Gastrocnemius medialis (tissue), 4 donors: ENCODE results near the gene ZBTB34. TPM values are rescaled to one million over a fixed set of nuclear protein-coding genes. Genes with fewer than 3 reads are reported as not detected.

ENCODE experiments used
- ATAC-seq, 2 donors: fragments of 150-250 bp; one replicate each; pipeline ENCODE4 v1.9.1; 2016
- DNase-seq, 2 donors: peaks; one replicate each; pipeline ENCODE4 v3.0.0-alpha.2; 2019
- H3K27ac ChIP-seq, 4 donors: fragments of 200-600 bp; sonication (generic); 1 replicate in 1 of 4; 2 replicates in 3 of 4; pipeline ENCODE4 v1.5.1; 2016 to 2018; ENCODE audit warnings: mild to moderate bottlenecking in 2 of 4, moderate library complexity in 1 of 4
- H3K27me3 ChIP-seq, 3 donors: fragments of 200-600 bp; sonication (generic) in 2 of 3; 1 replicate in 1 of 3; 2 replicates in 2 of 3; pipeline versions ENCODE4 v1.5.1 to v1.6.0; 2016 to 2019; ENCODE audit warnings: mild to moderate bottlenecking in 1 of 3, moderate library complexity in 1 of 3
- H3K36me3 ChIP-seq, 2 donors: fragments of 200-600 bp; sonication (generic) in 1 of 2; one replicate each; pipeline ENCODE4 v1.5.1; 2017 to 2018
- H3K4me1 ChIP-seq, 2 donors: fragments of 200-600 bp; sonication (generic) in 1 of 2; one replicate each; pipeline ENCODE4 v1.5.1; 2016 to 2017; ENCODE audit warnings: mild to moderate bottlenecking in 2 of 2
- H3K4me3 ChIP-seq, 4 donors: fragments of 200-600 bp; sonication (generic) in 3 of 4; 1 replicate in 1 of 4; 2 replicates in 3 of 4; pipeline ENCODE4 v1.5.1; 2016 to 2019; ENCODE audit warnings: mild to moderate bottlenecking in 2 of 4
- H3K9me3 ChIP-seq, 3 donors: fragments of 200-600 bp; sonication (generic) in 2 of 3; 1 replicate in 1 of 3; 2 replicates in 2 of 3; pipeline ENCODE4 v1.5.1; 2016 to 2019
- POLR2A ChIP-seq, 2 donors: fragments of 450-650 bp; IDR thresholded peaks; one replicate each; pipeline ENCODE4 v1.6.1; 2017; ENCODE audit warnings: antibody characterized with exemption in 2 of 2, mild to moderate bottlenecking in 2 of 2, moderate library complexity in 2 of 2
- in situ Hi-C, 4 donors: fragments of 200-750 bp; cut with MboI; loops; one replicate each; pipeline versions ENCODE4 v1.15.0 to v1.8.0; 2017; ENCODE audit warnings: low sequenced_read_pairs in 4 of 4
- intact Hi-C: fragments of 100-400 bp; cut with DNase I; formaldehyde crosslinking; loops from one replicate; pipeline ENCODE4 v1.15.1; 2023; ENCODE audit warnings: low total_unique reads
- total RNA-seq, 4 donors: library from RNA; depleted of rRNA; stranded (reverse); fragments of >200 nt; gene quantifications; one replicate each; pipeline versions ENCODE4 v1.1.0 to v1.2.3, GENCODE V29; 2016
- TF ChIP-seq, protein P1 (sequence below), 5 experiments: fragments of 450-650 bp in 3 of 5; fragments of 200-600 bp in 2 of 5; sonication (generic) in 2 of 5; IDR thresholded peaks in 4 of 5; conservative IDR thresholded peaks in 1 of 5; 1 replicate in 4 of 5; 2 replicates in 1 of 5; pipeline ENCODE4 v1.5.1; 2016 to 2019; ENCODE audit warnings: antibody characterized with exemption in 5 of 5, mild to moderate bottlenecking in 3 of 5, moderate library complexity in 3 of 5

Gene ZBTB34
- total RNA-seq, 4 donors from 2014 or later, result 6.2 to 8.7 (median 6.9) TPM

DNA sequence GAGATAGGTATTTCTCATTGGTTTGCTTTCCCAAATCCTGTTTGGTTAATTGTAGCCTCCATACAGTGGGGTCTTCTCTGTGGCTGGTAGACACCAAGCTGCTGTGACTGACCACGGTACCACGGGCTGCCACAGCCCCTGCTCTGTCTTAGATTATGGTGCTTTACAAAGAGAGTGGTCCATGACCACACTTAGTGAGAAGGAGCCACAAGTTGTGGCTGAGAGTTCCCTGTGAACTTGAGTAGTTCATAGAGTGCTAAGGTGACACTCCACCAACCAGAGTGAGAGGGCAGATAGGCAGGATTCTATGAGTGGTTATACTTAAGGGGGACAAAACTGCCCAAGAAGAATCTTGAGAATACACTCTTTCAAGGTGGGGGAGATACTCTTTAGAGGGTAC is 25.8 kb upstream of the ZBTB34 start:
- H3K27ac ChIP-seq, result peak overlapping the region; percentile 51 to 70 (median 59)
- H3K4me1 ChIP-seq, result peaks cover 61 to 88% of the 10 kb centered on the region in 2 donors

DNA sequence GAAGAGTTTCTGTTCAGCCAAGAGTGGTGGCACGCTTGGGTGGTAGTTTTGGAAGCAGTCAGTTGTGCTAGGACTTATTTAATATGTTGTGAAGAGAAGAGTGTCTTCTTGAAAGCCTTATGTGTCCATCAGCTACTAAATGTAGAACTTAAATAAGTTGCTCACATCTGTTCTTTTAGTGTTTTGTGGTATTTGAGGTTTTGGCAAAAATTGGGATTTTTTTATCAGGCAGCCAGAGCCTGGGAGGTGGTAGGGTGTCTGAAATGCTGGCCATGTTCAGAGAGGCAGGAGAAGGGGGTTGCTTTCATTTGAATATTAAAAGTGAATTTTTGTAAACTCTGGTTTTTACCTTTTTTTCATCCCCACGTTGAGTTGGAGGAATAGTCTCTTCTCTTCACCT is 24.2 kb upstream of the ZBTB34 start:
- in situ Hi-C loops (no loop called here), intact Hi-C loops (no loop called here)
- no peaks in the 10 kb centered on the region for H3K9me3 ChIP-seq
- TF ChIP-seq, protein P1, sequence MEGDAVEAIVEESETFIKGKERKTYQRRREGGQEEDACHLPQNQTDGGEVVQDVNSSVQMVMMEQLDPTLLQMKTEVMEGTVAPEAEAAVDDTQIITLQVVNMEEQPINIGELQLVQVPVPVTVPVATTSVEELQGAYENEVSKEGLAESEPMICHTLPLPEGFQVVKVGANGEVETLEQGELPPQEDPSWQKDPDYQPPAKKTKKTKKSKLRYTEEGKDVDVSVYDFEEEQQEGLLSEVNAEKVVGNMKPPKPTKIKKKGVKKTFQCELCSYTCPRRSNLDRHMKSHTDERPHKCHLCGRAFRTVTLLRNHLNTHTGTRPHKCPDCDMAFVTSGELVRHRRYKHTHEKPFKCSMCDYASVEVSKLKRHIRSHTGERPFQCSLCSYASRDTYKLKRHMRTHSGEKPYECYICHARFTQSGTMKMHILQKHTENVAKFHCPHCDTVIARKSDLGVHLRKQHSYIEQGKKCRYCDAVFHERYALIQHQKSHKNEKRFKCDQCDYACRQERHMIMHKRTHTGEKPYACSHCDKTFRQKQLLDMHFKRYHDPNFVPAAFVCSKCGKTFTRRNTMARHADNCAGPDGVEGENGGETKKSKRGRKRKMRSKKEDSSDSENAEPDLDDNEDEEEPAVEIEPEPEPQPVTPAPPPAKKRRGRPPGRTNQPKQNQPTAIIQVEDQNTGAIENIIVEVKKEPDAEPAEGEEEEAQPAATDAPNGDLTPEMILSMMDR (IDR thresholded peaks at IDR 0.05 in 4 of 5, conservative IDR thresholded peaks at IDR 0.05 in 1 of 5), result no peak
- no peak for TF ChIP-seq POLR2A (IDR thresholded peaks at IDR 0.05)
- H3K4me1 ChIP-seq, result peaks cover 72 to 85% of the 10 kb centered on the region in 2 donors
- DNase-seq (no peak), ATAC-seq (no peak)
- H3K4me3 ChIP-seq, result no peak overlapping the region
- H3K27ac ChIP-seq, result peak overlapping the region in 2 of 4 donors; percentile 40 to 70
- H3K36me3 ChIP-seq, result peaks cover 0 to 56% of the 10 kb centered on the region in 2 donors
- H3K27me3 ChIP-seq, result no peaks in the 10 kb centered on the region

More for the DNA sequence above, 25.8 kb upstream of the ZBTB34 start:
- in situ Hi-C loops (no loop called here), intact Hi-C loops (no loop called here)
- Histone ChIP-seq H3K27me3 (no peaks in the 10 kb centered on the region), H3K36me3 (peaks cover 0 to 68% of the 10 kb centered on the region in 2 donors), H3K9me3 (no peaks in the 10 kb centered on the region), H3K4me3 (no peak overlapping the region)
- ATAC-seq (no peak), DNase-seq (no peak)
- TF ChIP-seq, protein P1 (IDR thresholded peaks at IDR 0.05 in 4 of 5, conservative IDR thresholded peaks at IDR 0.05 in 1 of 5), result no peak
- TF ChIP-seq POLR2A (IDR thresholded peaks at IDR 0.05), result no peak

DNA sequence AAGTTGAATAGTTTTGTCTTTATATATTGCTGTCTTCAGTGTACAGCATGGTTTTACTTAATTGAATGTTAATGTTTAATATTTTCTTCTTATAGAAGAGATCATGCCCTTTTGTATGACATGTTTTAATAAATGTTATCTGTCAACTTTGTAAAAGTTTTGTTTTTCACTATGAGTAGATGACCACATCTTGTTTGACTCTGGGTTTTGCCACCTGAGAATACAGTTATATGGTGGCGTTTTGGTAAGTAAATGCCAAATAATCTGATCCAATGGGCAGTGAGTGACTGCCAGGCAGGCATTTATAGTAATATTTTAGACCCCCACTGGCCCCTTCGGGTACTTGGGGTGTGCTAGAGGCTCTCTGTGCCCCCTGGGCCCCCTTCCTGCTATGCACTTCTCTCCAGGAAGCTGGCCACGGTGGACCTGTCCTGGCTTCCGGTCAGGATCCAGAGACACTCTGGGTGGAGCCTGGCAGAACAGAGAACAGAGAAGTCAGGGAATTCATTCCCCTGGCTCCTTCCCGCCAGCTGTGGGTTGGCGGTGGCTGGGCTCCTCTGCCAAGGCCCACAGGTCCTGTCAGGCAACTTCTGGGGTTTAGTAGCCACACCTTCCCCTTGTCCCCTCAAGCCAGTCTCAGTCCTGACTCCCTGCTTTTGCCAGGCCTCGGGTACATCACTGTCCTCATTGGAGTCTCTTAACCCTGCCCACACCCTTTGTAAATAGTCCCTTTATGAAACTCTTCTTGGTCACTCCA is 22.2 kb upstream of the ZBTB34 start:
- no peak for DNase-seq
- ATAC-seq, result no peak
- TF ChIP-seq POLR2A (IDR thresholded peaks at IDR 0.05), result no peak
- TF ChIP-seq, protein P1 (IDR thresholded peaks at IDR 0.05 in 4 of 5, conservative IDR thresholded peaks at IDR 0.05 in 1 of 5), result no peak
- H3K9me3 ChIP-seq, result no peaks in the 10 kb centered on the region
- no peak overlapping the region for H3K4me3 ChIP-seq
- H3K27ac ChIP-seq, result peak overlapping the region in 1 of 4 donors; percentile 51
- H3K27me3 ChIP-seq, result no peaks in the 10 kb centered on the region
- intact Hi-C loops (no loop called here), in situ Hi-C loops (no loop called here)
- H3K36me3 ChIP-seq, result peaks cover 0 to 38% of the 10 kb centered on the region in 2 donors
- H3K4me1 ChIP-seq, result peaks cover 72 to 82% of the 10 kb centered on the region in 2 donors

DNA sequence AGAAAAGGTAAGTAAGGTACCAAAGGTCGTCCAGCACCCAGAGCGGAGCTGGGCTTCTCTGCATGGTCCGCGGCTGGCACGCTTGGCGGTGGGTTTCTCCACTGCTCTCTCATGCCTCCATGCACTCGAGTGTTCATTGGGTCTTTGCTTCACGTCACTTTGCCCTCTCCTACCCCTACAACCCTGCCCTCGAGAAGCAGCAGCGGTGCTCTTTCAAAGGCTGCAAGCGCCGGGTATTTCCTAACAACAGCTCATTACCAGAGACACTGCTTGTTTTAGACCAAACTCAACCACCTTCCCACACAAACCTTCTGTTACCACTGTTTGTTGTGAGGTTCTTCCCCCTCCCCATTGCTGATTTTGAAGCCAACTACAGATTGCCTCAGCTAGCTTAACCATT is 21.5 kb upstream of the ZBTB34 start:
- H3K9me3 ChIP-seq, result no peaks in the 10 kb centered on the region
- peak overlapping the region in 1 of 4 donors; percentile 51 for H3K27ac ChIP-seq
- ATAC-seq (no peak), DNase-seq (no peak)
- TF ChIP-seq, protein P1 (IDR thresholded peaks at IDR 0.05 in 4 of 5, conservative IDR thresholded peaks at IDR 0.05 in 1 of 5), result no peak
- peaks cover 72 to 80% of the 10 kb centered on the region in 2 donors for H3K4me1 ChIP-seq
- H3K36me3 ChIP-seq, result peaks cover 0 to 32% of the 10 kb centered on the region in 2 donors
- intact Hi-C loops (no loop called here), in situ Hi-C loops (no loop called here)
- no peaks in the 10 kb centered on the region for H3K27me3 ChIP-seq
- no peak overlapping the region for H3K4me3 ChIP-seq
